AG09319 (cell line): ENCODE results near the gene MRPS30.

Experiments
- DNase-seq: peaks from one replicate; pipeline ENCODE4 v3.0.0-alpha.2; 2010; ENCODE audit warnings: low read depth; ENCODE audit errors: extremely low read depth
- CTCF ChIP-seq: IDR thresholded peaks from 2 replicates; pipeline ENCODE4 v1.5.1; 2011; ENCODE audit warnings: low read depth, mild to moderate bottlenecking, inconsistent platforms, low read length, moderate library complexity

The MRPS30 gene

GRCh38 chr5:44845777-44846176 is 37.0 kb downstream of the MRPS30 start:
- DNase-seq: no peak
- TF ChIP-seq CTCF: no peak

GRCh38 chr5:44847206-44847852 is 38.6 kb downstream of the MRPS30 start:
- TF ChIP-seq CTCF: no peak
- DNase-seq: no peak

GRCh38 chr5:44860267-44860666 is 51.5 kb downstream of the MRPS30 start:
- TF ChIP-seq CTCF: no peak
- DNase-seq: no peak

- TF ChIP-seq CTCF: peak; percentile 31
- no peak for DNase-seq
Measured at GRCh38 chr5:44862808-44863207, 54.1 kb downstream of the MRPS30 start.
